Peyer's patch (tissue), 4 donors: ENCODE measurements around the gene PIGBOS1.

Experiments
- CTCF ChIP-seq, 6 experiments: fragments of 450-650 bp in 4 of 6; fragments of 200-600 bp in 2 of 6; sonication (generic) in 1 of 6; IDR thresholded peaks; one replicate each; pipeline ENCODE4 v1.5.1; 2017 to 2019; ENCODE audit warnings: antibody characterized with exemption in 6 of 6, mild to moderate bottlenecking in 3 of 6, moderate library complexity in 1 of 6
- POLR2A ChIP-seq, 2 donors: fragments of 450-650 bp; IDR thresholded peaks; one replicate each; pipeline ENCODE4 v1.5.1; 2017; ENCODE audit warnings: antibody characterized with exemption in 2 of 2, mild to moderate bottlenecking in 2 of 2, moderate library complexity in 2 of 2

- TF ChIP-seq POLR2A (IDR thresholded peaks at IDR 0.05) (no peak), CTCF (IDR thresholded peaks at IDR 0.05) (no peak)
Measured at GRCh38 chr15:55279100-55279745, 39.7 kb downstream of the PIGBOS1 start.
